Measurements from ENCODE around the gene FSTL4.

DNA sequence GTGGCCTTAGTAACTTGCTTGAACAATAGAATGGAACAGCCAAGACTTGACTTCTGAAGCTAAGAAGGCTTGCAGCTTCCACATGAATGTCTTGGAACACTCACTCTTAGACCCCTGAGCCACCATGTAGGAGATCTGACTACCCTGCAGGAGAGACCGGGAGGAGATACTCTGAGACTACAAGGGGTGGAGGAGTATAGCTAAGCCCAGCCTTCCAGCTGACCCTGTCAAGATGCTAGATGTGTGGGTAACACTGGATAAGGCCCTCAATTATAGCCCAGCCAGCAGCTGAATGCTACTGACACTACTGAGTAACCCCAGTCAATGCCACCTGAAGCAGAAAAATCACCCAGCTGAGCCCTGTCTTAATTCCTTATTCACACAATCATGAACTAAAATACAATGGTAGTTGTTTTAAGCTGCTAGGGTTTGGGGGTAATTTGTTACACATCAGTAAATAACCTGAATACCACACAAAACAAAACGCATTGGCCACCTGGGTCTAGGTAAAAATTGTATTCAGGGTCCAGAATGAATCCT lies 180.9 kb downstream of the FSTL4 start:
- TF ChIP-seq, protein P1, sequence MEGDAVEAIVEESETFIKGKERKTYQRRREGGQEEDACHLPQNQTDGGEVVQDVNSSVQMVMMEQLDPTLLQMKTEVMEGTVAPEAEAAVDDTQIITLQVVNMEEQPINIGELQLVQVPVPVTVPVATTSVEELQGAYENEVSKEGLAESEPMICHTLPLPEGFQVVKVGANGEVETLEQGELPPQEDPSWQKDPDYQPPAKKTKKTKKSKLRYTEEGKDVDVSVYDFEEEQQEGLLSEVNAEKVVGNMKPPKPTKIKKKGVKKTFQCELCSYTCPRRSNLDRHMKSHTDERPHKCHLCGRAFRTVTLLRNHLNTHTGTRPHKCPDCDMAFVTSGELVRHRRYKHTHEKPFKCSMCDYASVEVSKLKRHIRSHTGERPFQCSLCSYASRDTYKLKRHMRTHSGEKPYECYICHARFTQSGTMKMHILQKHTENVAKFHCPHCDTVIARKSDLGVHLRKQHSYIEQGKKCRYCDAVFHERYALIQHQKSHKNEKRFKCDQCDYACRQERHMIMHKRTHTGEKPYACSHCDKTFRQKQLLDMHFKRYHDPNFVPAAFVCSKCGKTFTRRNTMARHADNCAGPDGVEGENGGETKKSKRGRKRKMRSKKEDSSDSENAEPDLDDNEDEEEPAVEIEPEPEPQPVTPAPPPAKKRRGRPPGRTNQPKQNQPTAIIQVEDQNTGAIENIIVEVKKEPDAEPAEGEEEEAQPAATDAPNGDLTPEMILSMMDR (IDR thresholded peaks at IDR 0.05), result no peak
- TF ChIP-seq POLR2A (IDR thresholded peaks at IDR 0.05; ENCODE audit: low read depth), result no peak
- no peak for TF ChIP-seq EP300 (IDR thresholded peaks at IDR 0.05)
- TF ChIP-seq POLR2AphosphoS5 (IDR thresholded peaks at IDR 0.05), result no peak
